ENCODE measurements around the gene NEB. TPM values are rescaled to one million over a fixed set of nuclear protein-coding genes. Genes with fewer than 3 reads are reported as not detected.

NEB gene
- polyA plus RNA-seq, 3 donors: 2.7 TPM; not detected in 2

DNA sequence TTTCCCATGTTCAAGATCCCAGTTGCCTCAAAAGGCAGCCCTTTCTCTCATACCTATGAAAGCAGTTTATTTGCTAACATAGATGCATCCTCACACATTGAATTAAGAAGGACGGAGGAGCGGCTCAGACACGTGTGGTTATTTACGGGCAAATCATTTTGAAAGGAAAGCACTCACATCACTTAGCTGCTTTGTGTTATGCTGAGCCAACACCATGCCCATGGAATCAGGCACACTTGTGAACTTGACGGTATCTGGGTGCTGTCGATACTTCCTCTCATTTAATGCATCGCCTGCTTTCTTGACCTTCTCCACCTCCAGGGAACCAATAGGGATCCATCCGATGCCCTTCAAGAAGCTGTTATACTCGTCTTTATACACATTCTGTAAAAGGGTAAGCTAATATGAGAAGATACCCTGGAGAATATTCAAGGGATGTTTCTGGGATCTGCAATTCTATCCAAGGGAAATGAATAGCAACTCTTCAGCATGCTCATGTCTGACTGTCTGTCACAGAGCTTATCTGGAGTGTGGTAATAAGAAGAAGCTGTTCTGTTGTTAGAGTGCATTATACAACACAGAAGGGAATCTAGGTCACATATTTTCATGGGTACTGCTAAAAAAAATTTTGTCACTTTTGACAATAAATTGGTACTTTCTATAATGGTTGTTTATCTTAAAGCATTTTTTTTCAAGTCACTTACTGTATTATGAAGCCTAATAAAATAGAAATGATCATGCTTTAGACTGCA is 63.3 kb downstream of the NEB start:
- DNase-seq: no peak
- Mint-ChIP-seq H3K27me3 (ENCODE audit: low read depth in 3 of 3) (peaks cover 0 to 4% (median 0%) of the 10 kb centered on the region in 3 donors), H3K36me3 (no peaks in the 10 kb centered on the region), H3K27ac (no peak overlapping the region), H3K4me1 (peaks cover 3% of the 10 kb centered on the region), H3K9me3 (no peaks in the 10 kb centered on the region), H3K4me3 (no peak overlapping the region)
- Histone ChIP-seq H3K79me2 (ENCODE audit: insufficient read depth, low read length) (no peaks in the 10 kb centered on the region), H3K9me3 (replicated peaks in 1 of 2; ENCODE audit: control insufficient read depth in 1 of 2, insufficient read depth in 1 of 2, low read length in 2 of 2) (no peaks in the 10 kb centered on the region), H3K36me3 (replicated peaks in 1 of 2; ENCODE audit: control insufficient read depth in 1 of 2, insufficient read depth in 2 of 2, low read length in 2 of 2) (no peaks in the 10 kb centered on the region), H3K27me3 (ENCODE audit: control insufficient read depth in 2 of 2, insufficient read depth in 2 of 2, low read length in 2 of 2) (no peaks in the 10 kb centered on the region), H3K4me3 (replicated peaks in 1 of 3; ENCODE audit: low read depth in 2 of 3, low read length in 3 of 3) (no peak overlapping the region), H3K27ac (ENCODE audit: low read depth in 1 of 2, low read length in 2 of 2) (no peak overlapping the region), H2AFZ (ENCODE audit: insufficient read depth, low read depth, low read length, poor library complexity, severe bottlenecking) (no peak overlapping the region), H3K4me1 (ENCODE audit: control insufficient read depth in 1 of 2, insufficient read depth in 2 of 2, low read length in 2 of 2) (no peaks in the 10 kb centered on the region), H4K20me1 (ENCODE audit: insufficient read depth, low read length) (no peaks in the 10 kb centered on the region), H3K4me2 (replicated peaks; ENCODE audit: extremely low read depth, low read length, poor library complexity, severe bottlenecking) (no peak overlapping the region), H3K9ac (ENCODE audit: insufficient read depth, low read length, poor library complexity, severe bottlenecking) (no peak overlapping the region)
- WGBS (ENCODE audit: insufficient coverage): 100% methylated on average over 5 of the region's 9 CpGs
- intact Hi-C loops (cut with micrococcal nuclease): no loop called here
- TF ChIP-seq, protein P1, sequence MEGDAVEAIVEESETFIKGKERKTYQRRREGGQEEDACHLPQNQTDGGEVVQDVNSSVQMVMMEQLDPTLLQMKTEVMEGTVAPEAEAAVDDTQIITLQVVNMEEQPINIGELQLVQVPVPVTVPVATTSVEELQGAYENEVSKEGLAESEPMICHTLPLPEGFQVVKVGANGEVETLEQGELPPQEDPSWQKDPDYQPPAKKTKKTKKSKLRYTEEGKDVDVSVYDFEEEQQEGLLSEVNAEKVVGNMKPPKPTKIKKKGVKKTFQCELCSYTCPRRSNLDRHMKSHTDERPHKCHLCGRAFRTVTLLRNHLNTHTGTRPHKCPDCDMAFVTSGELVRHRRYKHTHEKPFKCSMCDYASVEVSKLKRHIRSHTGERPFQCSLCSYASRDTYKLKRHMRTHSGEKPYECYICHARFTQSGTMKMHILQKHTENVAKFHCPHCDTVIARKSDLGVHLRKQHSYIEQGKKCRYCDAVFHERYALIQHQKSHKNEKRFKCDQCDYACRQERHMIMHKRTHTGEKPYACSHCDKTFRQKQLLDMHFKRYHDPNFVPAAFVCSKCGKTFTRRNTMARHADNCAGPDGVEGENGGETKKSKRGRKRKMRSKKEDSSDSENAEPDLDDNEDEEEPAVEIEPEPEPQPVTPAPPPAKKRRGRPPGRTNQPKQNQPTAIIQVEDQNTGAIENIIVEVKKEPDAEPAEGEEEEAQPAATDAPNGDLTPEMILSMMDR (IDR thresholded peaks at IDR 0.05): no peak

DNA sequence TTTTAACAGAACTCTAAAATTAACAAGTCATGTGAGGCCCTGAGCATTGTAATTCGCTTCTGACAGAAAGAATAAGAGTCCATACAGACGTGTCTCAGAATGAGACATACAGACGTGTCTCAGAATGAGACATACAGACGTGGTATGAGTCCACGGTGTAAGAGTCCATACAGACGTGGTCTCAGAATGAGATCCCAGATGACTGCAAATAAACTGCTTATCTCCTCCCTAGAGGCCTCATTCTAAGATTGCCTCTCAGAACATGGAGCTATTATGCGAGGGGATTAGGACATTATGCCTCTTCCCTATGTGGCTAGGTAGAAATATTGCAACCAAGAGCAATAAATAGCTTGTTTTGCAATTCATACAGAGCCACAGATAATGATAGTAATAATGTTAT is 63.9 kb downstream of the NEB start:
- no peak overlapping the region for H3K4me3 Mint-ChIP-seq

More for the DNA sequence above, 63.9 kb downstream of the NEB start:
- no peak overlapping the region for H3K27ac Mint-ChIP-seq
- Histone ChIP-seq H3K9me3 (replicated peaks in 1 of 2; ENCODE audit: control insufficient read depth in 1 of 2, insufficient read depth in 1 of 2, low read length in 2 of 2) (no peaks in the 10 kb centered on the region), H2AFZ (ENCODE audit: insufficient read depth, low read depth, low read length, poor library complexity, severe bottlenecking) (no peak overlapping the region), H4K20me1 (ENCODE audit: insufficient read depth, low read length) (no peaks in the 10 kb centered on the region), H3K79me2 (ENCODE audit: insufficient read depth, low read length) (no peaks in the 10 kb centered on the region), H3K4me1 (ENCODE audit: control insufficient read depth in 1 of 2, insufficient read depth in 2 of 2, low read length in 2 of 2) (no peaks in the 10 kb centered on the region), H3K4me2 (replicated peaks; ENCODE audit: extremely low read depth, low read length, poor library complexity, severe bottlenecking) (no peak overlapping the region), H3K27me3 (ENCODE audit: control insufficient read depth in 2 of 2, insufficient read depth in 2 of 2, low read length in 2 of 2) (no peaks in the 10 kb centered on the region), H3K4me3 (replicated peaks in 1 of 3; ENCODE audit: low read depth in 2 of 3, low read length in 3 of 3) (no peak overlapping the region), H3K36me3 (replicated peaks in 1 of 2; ENCODE audit: control insufficient read depth in 1 of 2, insufficient read depth in 2 of 2, low read length in 2 of 2) (no peaks in the 10 kb centered on the region), H3K9ac (ENCODE audit: insufficient read depth, low read length, poor library complexity, severe bottlenecking) (no peak overlapping the region), H3K27ac (ENCODE audit: low read depth in 1 of 2, low read length in 2 of 2) (no peak overlapping the region)
- peaks cover 0 to 4% (median 0%) of the 10 kb centered on the region in 3 donors for H3K27me3 Mint-ChIP-seq (ENCODE audit: low read depth in 3 of 3)
- no peaks in the 10 kb centered on the region for H3K9me3 Mint-ChIP-seq
- H3K36me3 Mint-ChIP-seq: no peaks in the 10 kb centered on the region
- peaks cover 3% of the 10 kb centered on the region for H3K4me1 Mint-ChIP-seq
- TF ChIP-seq, protein P1 (IDR thresholded peaks at IDR 0.05): no peak
- intact Hi-C loops (cut with micrococcal nuclease): no loop called here
- DNase-seq: no peak
- WGBS (ENCODE audit: insufficient coverage): 88% methylated on average over 3 of the region's 7 CpGs
